ENCODE results near the gene ALDH1A2. TPM values are rescaled to one million over a fixed set of nuclear protein-coding genes. Genes with fewer than 3 reads are reported as not detected.
A peak's percentile ranks its signal among the peaks of the same experiment; 100 is the strongest.

Gene ALDH1A2
- total RNA-seq, 4 donors from 2014 or later, result 47.9 to 128 (median 109) TPM

- Histone ChIP-seq H3K4me1 (peaks cover 0 to 3% of the 10 kb centered on the region in 2 donors), H3K27ac (peak overlapping the region; percentile 92 to 96), H3K9me3 (no peaks in the 10 kb centered on the region), H3K27me3 (no peaks in the 10 kb centered on the region), H3K36me3 (no peaks in the 10 kb centered on the region), H3K4me3 (peak overlapping the region; percentile 53 to 60)
- intact Hi-C loops (cut with DNase I; ENCODE audit: low total_unique reads), result loop anchor here (10.0 kb wide), 2 partner anchors 320 to 400 kb away; no protein-coding TSS in a partner anchor
- no peak for TF ChIP-seq POLR2A (IDR thresholded peaks at IDR 0.05)
- TF ChIP-seq CTCF (IDR thresholded peaks at IDR 0.05), result no peak
- no peak for DNase-seq
Observed at GRCh38 chr15:58064082-58064979, 1.2 kb downstream of the ALDH1A2 start.

DNA sequence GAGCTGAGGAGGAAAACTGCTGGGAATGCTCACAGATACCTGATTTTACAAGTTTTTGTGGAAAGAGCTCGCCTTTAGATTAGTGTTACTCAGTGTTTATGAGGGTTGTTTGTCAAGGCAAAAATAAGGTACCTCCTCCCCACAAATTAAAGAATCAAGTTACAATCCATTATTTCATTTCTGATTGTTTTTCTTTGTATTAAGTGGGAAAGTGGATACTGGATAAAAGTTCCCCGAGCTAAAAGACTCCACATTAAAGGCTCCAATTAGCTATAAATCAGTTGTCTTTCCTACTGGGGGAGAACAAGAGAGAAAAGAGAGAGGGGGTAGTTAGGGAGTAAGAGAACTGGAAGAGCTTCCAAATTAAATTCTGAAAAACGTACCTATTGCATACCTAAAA, 1.9 kb downstream of the ALDH1A2 start:
- Histone ChIP-seq H3K36me3 (no peaks in the 10 kb centered on the region), H3K27me3 (no peaks in the 10 kb centered on the region), H3K4me1 (peaks cover 0 to 3% of the 10 kb centered on the region in 2 donors), H3K27ac (peak overlapping the region; percentile 92 to 96), H3K9me3 (no peaks in the 10 kb centered on the region), H3K4me3 (peak overlapping the region; percentile 53 to 60)
- TF ChIP-seq CTCF (IDR thresholded peaks at IDR 0.05), result no peak
- TF ChIP-seq POLR2A (IDR thresholded peaks at IDR 0.05), result no peak
- DNase-seq, result no peak
- intact Hi-C loops (cut with DNase I; ENCODE audit: low total_unique reads), result loop anchor here (10.0 kb wide), 2 partner anchors 319 to 399 kb away; no protein-coding TSS in a partner anchor

DNA sequence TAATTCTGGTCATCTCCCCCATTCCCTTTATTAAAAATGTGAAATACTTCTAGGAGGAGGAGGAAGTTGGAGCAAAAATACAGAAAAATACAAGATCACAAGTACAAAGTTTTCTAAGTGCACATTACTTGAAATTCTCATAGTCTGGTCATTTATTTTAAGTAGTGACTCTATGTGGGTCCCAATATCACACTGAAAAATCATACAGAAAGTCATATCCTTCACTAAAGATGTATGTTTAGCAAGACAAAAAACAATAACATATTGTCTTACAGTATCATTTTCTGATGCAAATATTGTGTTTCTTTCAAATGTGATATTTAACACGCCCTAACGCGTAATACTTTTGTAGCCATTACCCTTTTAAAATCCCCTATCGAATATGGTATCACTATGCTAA, 2.5 kb downstream of the ALDH1A2 start:
- intact Hi-C loops (cut with DNase I; ENCODE audit: low total_unique reads), result loop anchor here (10.0 kb wide), 2 partner anchors 318 to 398 kb away; no protein-coding TSS in a partner anchor
- H3K4me3 ChIP-seq, result no peak overlapping the region
- no peak for DNase-seq
- H3K27ac ChIP-seq, result peak overlapping the region; percentile 92 to 96
- no peaks in the 10 kb centered on the region for H3K9me3 ChIP-seq
- H3K27me3 ChIP-seq, result no peaks in the 10 kb centered on the region
- H3K4me1 ChIP-seq, result peaks cover 0 to 3% of the 10 kb centered on the region in 2 donors
- no peaks in the 10 kb centered on the region for H3K36me3 ChIP-seq
- TF ChIP-seq POLR2A (IDR thresholded peaks at IDR 0.05), result no peak
- no peak for TF ChIP-seq CTCF (IDR thresholded peaks at IDR 0.05)

- TF ChIP-seq CTCF (IDR thresholded peaks at IDR 0.05) (no peak), POLR2A (IDR thresholded peaks at IDR 0.05) (no peak)
- Histone ChIP-seq H3K4me1 (peaks cover 0 to 3% of the 10 kb centered on the region in 2 donors), H3K9me3 (no peaks in the 10 kb centered on the region), H3K36me3 (no peaks in the 10 kb centered on the region), H3K4me3 (no peak overlapping the region), H3K27ac (peak overlapping the region; percentile 92 to 96), H3K27me3 (no peaks in the 10 kb centered on the region)
- intact Hi-C loops (cut with DNase I; ENCODE audit: low total_unique reads), result loop anchor here (10.0 kb wide), 2 partner anchors 317 to 397 kb away; no protein-coding TSS in a partner anchor
- DNase-seq, result no peak
Observed at GRCh38 chr15:58062175-58062574, 3.3 kb downstream of the ALDH1A2 start.

DNA sequence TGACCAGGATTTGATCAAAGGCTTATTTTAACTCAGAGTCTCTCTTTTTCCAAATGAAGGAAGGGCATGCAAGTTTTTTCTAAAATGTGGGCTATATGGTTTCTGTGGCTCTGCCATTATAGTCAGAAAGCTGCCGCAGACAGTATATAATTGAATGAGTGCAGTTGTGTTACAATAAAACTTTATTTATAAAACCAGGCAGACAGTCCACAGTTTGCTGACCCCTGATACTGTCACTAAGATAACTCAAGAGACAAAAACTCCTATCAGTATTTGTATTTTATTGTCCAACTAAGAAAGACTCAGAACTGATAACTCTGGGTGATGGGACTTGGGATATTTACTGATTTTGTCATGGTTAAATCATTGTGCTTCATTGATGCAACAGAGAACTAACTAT, 4.9 kb downstream of the ALDH1A2 start:
- Histone ChIP-seq H3K9me3 (no peaks in the 10 kb centered on the region), H3K36me3 (no peaks in the 10 kb centered on the region), H3K4me3 (no peak overlapping the region), H3K27me3 (no peaks in the 10 kb centered on the region), H3K27ac (peak overlapping the region; percentile 92 to 96), H3K4me1 (peaks cover 0 to 3% of the 10 kb centered on the region in 2 donors)
- no peak for TF ChIP-seq POLR2A (IDR thresholded peaks at IDR 0.05)
- TF ChIP-seq CTCF (IDR thresholded peaks at IDR 0.05), result no peak
- intact Hi-C loops (cut with DNase I; ENCODE audit: low total_unique reads), result loop anchor here (10.0 kb wide), 2 partner anchors 316 to 396 kb away; no protein-coding TSS in a partner anchor
- no peak for DNase-seq
